Measurements from ENCODE around the gene SPRR2A.
"Not testable (repeated sequence)": the region's sequence is repeated elsewhere in the genome, so short reads cannot be mapped to it uniquely, and the experiment has no call there.

The SPRR2A gene

GRCh38 chr1:153058826-153059784 is 1.8 kb upstream of the SPRR2A start:
- WGBS, 2 experiments (ENCODE audit: insufficient coverage in 2 of 2) = 67 to 89% methylated on average over 1 to 4 of the region's 6 CpGs
- no peaks in the 10 kb centered on the region for H3K9me3 ChIP-seq (ENCODE audit: control insufficient read depth, low read length)
- H3K36me3 ChIP-seq (ENCODE audit: control insufficient read depth, insufficient read depth, low read length) = no peaks in the 10 kb centered on the region
- no peak overlapping the region for H3K4me3 ChIP-seq (ENCODE audit: extremely low read depth, insufficient read depth, low read length, poor library complexity, severe bottlenecking)
- H3K4me1 ChIP-seq (ENCODE audit: control insufficient read depth, insufficient read depth, low read length, poor library complexity, severe bottlenecking) = peaks cover 6% of the 10 kb centered on the region
- H3K27ac ChIP-seq (ENCODE audit: low read depth, low read length, severe bottlenecking) = no peak overlapping the region

DNA sequence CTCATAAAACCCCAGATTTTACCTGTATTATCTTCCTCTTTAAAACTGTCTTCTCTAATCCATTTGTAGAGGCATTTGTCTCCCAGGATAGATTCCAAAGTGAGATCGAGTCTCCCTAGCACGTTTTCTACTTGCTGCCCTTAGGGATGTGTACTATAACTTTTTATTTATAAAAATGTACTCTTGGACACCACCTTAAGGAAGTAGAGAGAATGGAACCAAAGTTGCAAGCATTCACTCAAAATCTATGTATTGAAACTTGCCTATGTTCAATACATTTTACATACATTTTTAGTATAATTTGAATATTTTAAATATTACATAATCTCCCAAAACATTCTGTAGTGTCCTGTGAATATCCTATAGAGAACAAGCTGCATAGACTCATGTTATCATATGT is 842 bp upstream of the SPRR2A start:
- peaks cover 6% of the 10 kb centered on the region for H3K4me1 ChIP-seq (ENCODE audit: control insufficient read depth, insufficient read depth, low read length, poor library complexity, severe bottlenecking)
- H3K36me3 ChIP-seq (ENCODE audit: control insufficient read depth, insufficient read depth, low read length) = no peaks in the 10 kb centered on the region
- H3K4me3 ChIP-seq (ENCODE audit: extremely low read depth, insufficient read depth, low read length, poor library complexity, severe bottlenecking) = no peak overlapping the region
- no CpG with 5 or more reads among the region's 2 CpGs for WGBS, 2 experiments (ENCODE audit: insufficient coverage in 2 of 2)
- H3K27ac ChIP-seq (ENCODE audit: low read depth, low read length, severe bottlenecking) = no peak overlapping the region
- H3K9me3 ChIP-seq (ENCODE audit: control insufficient read depth, low read length) = no peaks in the 10 kb centered on the region

DNA sequence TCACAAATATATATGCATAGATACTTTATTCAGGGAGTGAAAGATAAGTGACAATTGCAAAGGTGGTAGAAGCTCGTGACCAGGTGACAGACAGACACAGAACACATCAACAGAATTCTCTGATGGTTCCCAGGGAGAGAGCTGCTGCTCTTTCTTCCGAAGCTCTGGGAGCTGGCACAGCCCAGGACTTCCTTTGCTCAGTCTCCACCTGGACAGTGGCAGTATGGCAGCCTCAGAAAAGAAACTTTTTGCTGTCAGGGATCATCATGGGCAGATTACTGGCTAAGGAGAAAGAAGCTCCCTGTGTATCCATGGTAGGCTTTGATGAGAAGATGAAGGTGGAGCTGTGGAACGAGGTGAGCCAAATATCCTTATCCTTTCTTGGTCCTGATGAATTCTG is 1.2 kb downstream of the SPRR2A start:
- 70 to 83% methylated on average over 2 of the region's 3 CpGs for WGBS, 2 experiments (ENCODE audit: insufficient coverage in 2 of 2)
- H3K27ac ChIP-seq (ENCODE audit: low read depth, low read length, severe bottlenecking); H3K36me3 ChIP-seq (ENCODE audit: control insufficient read depth, insufficient read depth, low read length); H3K4me3 ChIP-seq (ENCODE audit: extremely low read depth, insufficient read depth, low read length, poor library complexity, severe bottlenecking); H3K4me1 ChIP-seq (ENCODE audit: control insufficient read depth, insufficient read depth, low read length, poor library complexity, severe bottlenecking); H3K9me3 ChIP-seq (ENCODE audit: control insufficient read depth, low read length): not testable (repeated sequence)

DNA sequence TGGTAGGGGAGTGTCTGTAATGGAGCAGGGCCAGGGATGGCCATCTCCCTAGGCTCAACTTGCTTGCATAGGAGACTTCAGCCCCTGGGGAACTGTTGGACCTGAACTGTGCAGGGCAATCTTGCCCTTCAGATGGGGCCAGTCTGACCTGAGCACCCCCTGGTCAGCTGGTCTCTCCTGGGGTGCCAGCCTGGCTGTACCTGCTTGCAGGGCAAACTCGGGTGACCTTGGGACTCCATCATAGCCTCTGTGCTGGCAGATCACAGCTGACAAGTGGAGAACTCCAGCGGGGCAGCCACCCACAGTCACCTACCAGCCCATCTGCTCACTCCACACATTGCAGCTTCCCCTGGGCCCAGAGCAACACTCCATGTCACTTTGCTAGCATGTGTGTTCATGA is 8.1 kb downstream of the SPRR2A start:
- H3K9me3 ChIP-seq (ENCODE audit: control insufficient read depth, low read length) = no peaks in the 10 kb centered on the region
- H3K4me3 ChIP-seq (ENCODE audit: extremely low read depth, insufficient read depth, low read length, poor library complexity, severe bottlenecking) = no peak overlapping the region
- H3K27ac ChIP-seq (ENCODE audit: low read depth, low read length, severe bottlenecking) = no peak overlapping the region
- H3K36me3 ChIP-seq (ENCODE audit: control insufficient read depth, insufficient read depth, low read length) = no peaks in the 10 kb centered on the region
- 86 to 100% methylated on average over 1 to 2 of the region's 2 CpGs for WGBS, 2 experiments (ENCODE audit: insufficient coverage in 2 of 2)
- H3K4me1 ChIP-seq (ENCODE audit: control insufficient read depth, insufficient read depth, low read length, poor library complexity, severe bottlenecking) = no peaks in the 10 kb centered on the region

- no peaks in the 10 kb centered on the region for H3K9me3 ChIP-seq (ENCODE audit: control insufficient read depth, low read length)
- 100% methylated on average over 2 of the region's 4 CpGs for WGBS, 2 experiments (ENCODE audit: insufficient coverage in 2 of 2)
- no peak within 1 kb of the TSS for H3K4me3 ChIP-seq (ENCODE audit: extremely low read depth, insufficient read depth, low read length, poor library complexity, severe bottlenecking)
These were observed 16.2 kb downstream of the SPRR2A start, which contains the start of gene SPRR2D for GRCh38 chr1:153040950-153041631. Gene SPRR2D, minus strand, starts transcription at chr1:153041120. Its CDS starts 774 bp downstream, at chr1:153040346.

DNA sequence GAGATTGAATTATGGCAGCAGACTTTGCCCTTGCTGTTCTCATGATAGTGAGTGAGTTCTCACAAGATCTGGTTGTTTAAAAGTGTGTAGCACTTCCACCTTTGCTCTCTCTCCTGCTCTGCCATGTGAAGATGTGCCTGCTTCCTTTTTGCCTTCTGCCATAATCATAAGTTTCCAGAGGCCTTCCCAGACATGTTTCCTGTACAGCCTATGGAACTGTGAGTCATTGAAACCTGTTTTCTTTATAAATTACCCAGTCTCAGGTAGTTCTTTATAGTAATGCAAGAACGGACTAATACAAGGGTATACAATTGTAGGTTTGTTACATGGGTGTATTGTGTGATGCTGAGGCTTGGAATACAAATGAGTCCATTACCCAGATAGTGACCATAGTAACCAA is 22.1 kb downstream of the SPRR2A start:
- no peak overlapping the region for H3K4me3 ChIP-seq (ENCODE audit: extremely low read depth, insufficient read depth, low read length, poor library complexity, severe bottlenecking)
- peaks cover 11% of the 10 kb centered on the region for H3K4me1 ChIP-seq (ENCODE audit: control insufficient read depth, insufficient read depth, low read length, poor library complexity, severe bottlenecking)
- H3K9me3 ChIP-seq (ENCODE audit: control insufficient read depth, low read length) = no peaks in the 10 kb centered on the region
- no peaks in the 10 kb centered on the region for H3K36me3 ChIP-seq (ENCODE audit: control insufficient read depth, insufficient read depth, low read length)
- H3K27ac ChIP-seq (ENCODE audit: low read depth, low read length, severe bottlenecking) = no peak overlapping the region
- no CpG with 5 or more reads among the region's 1 CpG for WGBS, 2 experiments (ENCODE audit: insufficient coverage in 2 of 2)

More at GRCh38 chr1:153040950-153041631, 16.2 kb downstream of the SPRR2A start, which contains the start of gene SPRR2D:
- no peaks in the 10 kb centered on the region for H3K36me3 ChIP-seq (ENCODE audit: control insufficient read depth, insufficient read depth, low read length)
- H3K4me1 ChIP-seq (ENCODE audit: control insufficient read depth, insufficient read depth, low read length, poor library complexity, severe bottlenecking) = peaks cover 3% of the 10 kb centered on the region
- H3K27ac ChIP-seq (ENCODE audit: low read depth, low read length, severe bottlenecking) = no peak within 1 kb of the TSS

DNA sequence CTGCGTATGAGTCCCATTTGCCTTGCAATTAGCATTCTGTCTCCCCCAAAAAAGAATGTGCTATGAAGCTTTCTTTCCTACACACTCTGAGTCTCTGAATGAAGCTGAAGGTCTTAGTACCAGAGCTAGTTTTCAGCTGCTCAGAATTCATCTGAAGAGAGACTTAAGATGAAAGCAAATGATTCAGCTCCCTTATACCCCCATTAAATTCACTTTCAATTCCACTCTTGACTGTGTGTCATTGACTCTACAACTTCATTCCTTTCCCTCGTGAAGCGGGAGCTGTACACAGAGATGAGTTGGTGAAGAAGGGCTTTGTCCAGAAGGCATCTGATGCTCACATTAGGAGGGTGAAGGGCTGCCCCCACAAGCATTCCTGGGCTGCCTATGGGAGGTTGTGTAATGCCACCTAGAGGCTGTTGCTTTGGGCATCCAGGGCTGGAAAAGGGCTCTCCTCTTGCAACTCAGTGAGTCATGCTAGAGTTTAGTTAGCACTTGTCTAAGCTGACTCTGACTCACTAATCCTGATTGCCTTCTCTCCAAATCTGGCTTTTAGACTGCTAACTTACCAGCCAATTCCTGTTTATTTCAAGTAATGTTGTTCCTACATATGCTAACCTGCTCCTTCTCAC is 24.5 kb downstream of the SPRR2A start:
- 0% methylated on average over 1 of the region's 3 CpGs for WGBS, 2 experiments (ENCODE audit: insufficient coverage in 2 of 2)
- no peaks in the 10 kb centered on the region for H3K9me3 ChIP-seq (ENCODE audit: control insufficient read depth, low read length)
- peaks cover 11% of the 10 kb centered on the region for H3K4me1 ChIP-seq (ENCODE audit: control insufficient read depth, insufficient read depth, low read length, poor library complexity, severe bottlenecking)
- no peaks in the 10 kb centered on the region for H3K36me3 ChIP-seq (ENCODE audit: control insufficient read depth, insufficient read depth, low read length)
- H3K27ac ChIP-seq (ENCODE audit: low read depth, low read length, severe bottlenecking) = no peak overlapping the region
- no peak overlapping the region for H3K4me3 ChIP-seq (ENCODE audit: extremely low read depth, insufficient read depth, low read length, poor library complexity, severe bottlenecking)

GRCh38 chr1:153032073-153032472 is 25.2 kb downstream of the SPRR2A start:
- peaks cover 11% of the 10 kb centered on the region for H3K4me1 ChIP-seq (ENCODE audit: control insufficient read depth, insufficient read depth, low read length, poor library complexity, severe bottlenecking)
- no peaks in the 10 kb centered on the region for H3K9me3 ChIP-seq (ENCODE audit: control insufficient read depth, low read length)
- no peaks in the 10 kb centered on the region for H3K36me3 ChIP-seq (ENCODE audit: control insufficient read depth, insufficient read depth, low read length)
- no peak overlapping the region for H3K4me3 ChIP-seq (ENCODE audit: extremely low read depth, insufficient read depth, low read length, poor library complexity, severe bottlenecking)
- no peak overlapping the region for H3K27ac ChIP-seq (ENCODE audit: low read depth, low read length, severe bottlenecking)

DNA sequence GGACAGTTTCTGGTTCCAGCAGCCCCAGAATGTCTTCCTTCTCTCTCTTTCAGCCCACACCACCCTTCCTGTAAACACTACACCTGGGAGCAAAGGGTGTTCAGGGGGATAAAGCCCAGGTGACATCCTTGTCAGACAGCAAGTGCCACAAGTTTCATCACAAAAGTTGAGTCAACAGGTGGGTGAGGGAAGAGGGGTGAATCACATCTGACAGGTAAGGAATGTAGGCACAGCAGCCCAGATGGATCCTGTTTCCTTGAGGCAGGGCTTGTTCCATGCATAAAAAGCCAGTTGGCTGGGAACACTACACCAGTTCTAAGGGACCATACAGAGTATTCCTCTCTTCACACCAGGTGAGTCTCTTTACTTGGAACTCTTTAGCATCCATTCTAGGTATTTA is 26.4 kb downstream of the SPRR2A start, which contains the start of gene SPRR1B:
TSS of gene SPRR1B (plus strand) at position 309 of the 400 bp plus-strand sequence. CDS start 1,143 bp downstream, outside the sequence.
- Histone ChIP-seq H3K27ac (ENCODE audit: low read depth, low read length, severe bottlenecking) (no peak within 1 kb of the TSS), H3K4me3 (ENCODE audit: extremely low read depth, insufficient read depth, low read length, poor library complexity, severe bottlenecking) (no peak within 1 kb of the TSS), H3K4me1 (ENCODE audit: control insufficient read depth, insufficient read depth, low read length, poor library complexity, severe bottlenecking) (peaks cover 11% of the 10 kb centered on the region), H3K36me3 (ENCODE audit: control insufficient read depth, insufficient read depth, low read length) (no peaks in the 10 kb centered on the region), H3K9me3 (ENCODE audit: control insufficient read depth, low read length) (no peaks in the 10 kb centered on the region)

DNA sequence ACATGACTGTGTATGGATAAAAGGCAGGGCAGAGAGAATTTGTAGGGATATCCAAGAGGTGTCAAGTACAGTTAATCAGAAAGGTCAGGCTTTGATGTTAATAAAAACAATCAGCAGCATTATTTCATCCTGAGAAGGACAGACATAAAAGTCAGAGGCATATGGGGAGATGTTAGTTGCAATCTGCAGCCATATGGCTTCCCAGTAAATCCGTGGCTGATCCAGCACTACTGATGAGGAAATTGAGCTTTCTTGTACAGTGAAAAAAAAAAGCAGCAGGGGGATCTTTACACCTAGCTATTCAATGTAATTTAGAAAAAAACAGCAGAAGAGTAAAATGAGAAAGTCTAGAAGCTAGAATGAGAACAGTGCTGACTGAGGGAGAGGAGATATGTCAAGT is 28.5 kb downstream of the SPRR2A start:
- Histone ChIP-seq H3K27ac (ENCODE audit: low read depth, low read length, severe bottlenecking) (no peak overlapping the region), H3K36me3 (ENCODE audit: control insufficient read depth, insufficient read depth, low read length) (no peaks in the 10 kb centered on the region), H3K4me3 (ENCODE audit: extremely low read depth, insufficient read depth, low read length, poor library complexity, severe bottlenecking) (no peak overlapping the region), H3K4me1 (ENCODE audit: control insufficient read depth, insufficient read depth, low read length, poor library complexity, severe bottlenecking) (peaks cover 11% of the 10 kb centered on the region), H3K9me3 (ENCODE audit: control insufficient read depth, low read length) (no peaks in the 10 kb centered on the region)
- WGBS, 2 experiments (ENCODE audit: insufficient coverage in 2 of 2) = 60% methylated on average over 1 of the region's 1 CpG; no CpG with 5 or more reads in 1 of the 2 experiments

Data from mesodermal cell (in vitro differentiated cells).